ENCODE data around the gene CCDC68. TPM values are rescaled to one million over a fixed set of nuclear protein-coding genes. Genes with fewer than 3 reads are reported as not detected.

The CCDC68 gene
- total and polyA plus RNA-seq, 2 of the 13 experiments (the other 11 are each of a cell fraction or from before 2014, with no cell fraction given): 4.6 to 13.3 TPM

DNA sequence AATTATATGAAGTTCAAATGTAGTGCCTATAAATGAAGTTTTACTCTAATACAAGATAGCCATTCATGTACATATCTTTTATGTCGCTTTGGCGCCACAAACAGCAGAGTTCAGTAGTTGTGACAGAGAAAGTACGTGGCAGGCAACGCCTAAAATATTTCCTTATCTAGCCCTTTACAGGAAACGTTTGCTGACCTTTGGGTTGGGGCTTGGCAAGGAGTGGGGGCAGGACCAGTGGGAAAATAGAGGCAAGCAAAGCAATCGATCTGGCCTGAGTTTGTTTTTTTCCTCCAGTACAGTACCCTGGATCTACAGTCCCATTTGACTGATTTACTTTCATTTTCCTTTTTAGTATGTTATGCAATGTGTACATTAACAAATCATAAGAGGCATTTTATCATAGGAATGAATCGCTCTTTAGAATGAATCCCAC, 13.1 kb downstream of the CCDC68 start (continued):
- TF ChIP-seq, protein P1, sequence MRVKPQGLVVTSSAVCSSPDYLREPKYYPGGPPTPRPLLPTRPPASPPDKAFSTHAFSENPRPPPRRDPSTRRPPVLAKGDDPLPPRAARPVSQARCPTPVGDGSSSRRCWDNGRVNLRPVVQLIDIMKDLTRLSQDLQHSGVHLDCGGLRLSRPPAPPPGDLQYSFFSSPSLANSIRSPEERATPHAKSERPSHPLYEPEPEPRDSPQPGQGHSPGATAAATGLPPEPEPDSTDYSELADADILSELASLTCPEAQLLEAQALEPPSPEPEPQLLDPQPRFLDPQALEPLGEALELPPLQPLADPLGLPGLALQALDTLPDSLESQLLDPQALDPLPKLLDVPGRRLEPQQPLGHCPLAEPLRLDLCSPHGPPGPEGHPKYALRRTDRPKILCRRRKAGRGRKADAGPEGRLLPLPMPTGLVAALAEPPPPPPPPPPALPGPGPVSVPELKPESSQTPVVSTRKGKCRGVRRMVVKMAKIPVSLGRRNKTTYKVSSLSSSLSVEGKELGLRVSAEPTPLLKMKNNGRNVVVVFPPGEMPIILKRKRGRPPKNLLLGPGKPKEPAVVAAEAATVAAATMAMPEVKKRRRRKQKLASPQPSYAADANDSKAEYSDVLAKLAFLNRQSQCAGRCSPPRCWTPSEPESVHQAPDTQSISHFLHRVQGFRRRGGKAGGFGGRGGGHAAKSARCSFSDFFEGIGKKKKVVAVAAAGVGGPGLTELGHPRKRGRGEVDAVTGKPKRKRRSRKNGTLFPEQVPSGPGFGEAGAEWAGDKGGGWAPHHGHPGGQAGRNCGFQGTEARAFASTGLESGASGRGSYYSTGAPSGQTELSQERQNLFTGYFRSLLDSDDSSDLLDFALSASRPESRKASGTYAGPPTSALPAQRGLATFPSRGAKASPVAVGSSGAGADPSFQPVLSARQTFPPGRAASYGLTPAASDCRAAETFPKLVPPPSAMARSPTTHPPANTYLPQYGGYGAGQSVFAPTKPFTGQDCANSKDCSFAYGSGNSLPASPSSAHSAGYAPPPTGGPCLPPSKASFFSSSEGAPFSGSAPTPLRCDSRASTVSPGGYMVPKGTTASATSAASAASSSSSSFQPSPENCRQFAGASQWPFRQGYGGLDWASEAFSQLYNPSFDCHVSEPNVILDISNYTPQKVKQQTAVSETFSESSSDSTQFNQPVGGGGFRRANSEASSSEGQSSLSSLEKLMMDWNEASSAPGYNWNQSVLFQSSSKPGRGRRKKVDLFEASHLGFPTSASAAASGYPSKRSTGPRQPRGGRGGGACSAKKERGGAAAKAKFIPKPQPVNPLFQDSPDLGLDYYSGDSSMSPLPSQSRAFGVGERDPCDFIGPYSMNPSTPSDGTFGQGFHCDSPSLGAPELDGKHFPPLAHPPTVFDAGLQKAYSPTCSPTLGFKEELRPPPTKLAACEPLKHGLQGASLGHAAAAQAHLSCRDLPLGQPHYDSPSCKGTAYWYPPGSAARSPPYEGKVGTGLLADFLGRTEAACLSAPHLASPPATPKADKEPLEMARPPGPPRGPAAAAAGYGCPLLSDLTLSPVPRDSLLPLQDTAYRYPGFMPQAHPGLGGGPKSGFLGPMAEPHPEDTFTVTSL (CRISPR knock-in tag; IDR thresholded peaks at IDR 0.05; ENCODE audit: borderline replicate concordance): peak; percentile 96
- TF ChIP-seq NRL (CRISPR knock-in tag; IDR thresholded peaks at IDR 0.05; ENCODE audit: borderline replicate concordance) (no peak), CCAR2 (optimal IDR thresholded peaks at IDR 0.05; ENCODE audit: low read depth, low read length) (no peak), ZNF563 (CRISPR knock-in tag; IDR thresholded peaks at IDR 0.05) (no peak), NFIC (IDR thresholded peaks at IDR 0.05; ENCODE audit: low read length) (peak; percentile 89), ARNT (IDR thresholded peaks at IDR 0.05) (no peak), POLR2A (IDR thresholded peaks at IDR 0.05; ENCODE audit: insufficient read depth in 1 of 2, low read depth in 2 of 2, low read length in 2 of 2) (no peak), BHLHE40 (IDR thresholded peaks at IDR 0.05; ENCODE audit: low read length) (no peak), ZNF138 (CRISPR knock-in tag; IDR thresholded peaks at IDR 0.05; ENCODE audit: low read depth) (no peak), ZBTB7A (CRISPR knock-in tag; IDR thresholded peaks at IDR 0.05) (no peak), ZNF496 (CRISPR knock-in tag; IDR thresholded peaks at IDR 0.05; ENCODE audit: insufficient replicate concordance) (no peak), RBAK (CRISPR knock-in tag; IDR thresholded peaks at IDR 0.05) (no peak)
- TF ChIP-seq, protein P2, sequence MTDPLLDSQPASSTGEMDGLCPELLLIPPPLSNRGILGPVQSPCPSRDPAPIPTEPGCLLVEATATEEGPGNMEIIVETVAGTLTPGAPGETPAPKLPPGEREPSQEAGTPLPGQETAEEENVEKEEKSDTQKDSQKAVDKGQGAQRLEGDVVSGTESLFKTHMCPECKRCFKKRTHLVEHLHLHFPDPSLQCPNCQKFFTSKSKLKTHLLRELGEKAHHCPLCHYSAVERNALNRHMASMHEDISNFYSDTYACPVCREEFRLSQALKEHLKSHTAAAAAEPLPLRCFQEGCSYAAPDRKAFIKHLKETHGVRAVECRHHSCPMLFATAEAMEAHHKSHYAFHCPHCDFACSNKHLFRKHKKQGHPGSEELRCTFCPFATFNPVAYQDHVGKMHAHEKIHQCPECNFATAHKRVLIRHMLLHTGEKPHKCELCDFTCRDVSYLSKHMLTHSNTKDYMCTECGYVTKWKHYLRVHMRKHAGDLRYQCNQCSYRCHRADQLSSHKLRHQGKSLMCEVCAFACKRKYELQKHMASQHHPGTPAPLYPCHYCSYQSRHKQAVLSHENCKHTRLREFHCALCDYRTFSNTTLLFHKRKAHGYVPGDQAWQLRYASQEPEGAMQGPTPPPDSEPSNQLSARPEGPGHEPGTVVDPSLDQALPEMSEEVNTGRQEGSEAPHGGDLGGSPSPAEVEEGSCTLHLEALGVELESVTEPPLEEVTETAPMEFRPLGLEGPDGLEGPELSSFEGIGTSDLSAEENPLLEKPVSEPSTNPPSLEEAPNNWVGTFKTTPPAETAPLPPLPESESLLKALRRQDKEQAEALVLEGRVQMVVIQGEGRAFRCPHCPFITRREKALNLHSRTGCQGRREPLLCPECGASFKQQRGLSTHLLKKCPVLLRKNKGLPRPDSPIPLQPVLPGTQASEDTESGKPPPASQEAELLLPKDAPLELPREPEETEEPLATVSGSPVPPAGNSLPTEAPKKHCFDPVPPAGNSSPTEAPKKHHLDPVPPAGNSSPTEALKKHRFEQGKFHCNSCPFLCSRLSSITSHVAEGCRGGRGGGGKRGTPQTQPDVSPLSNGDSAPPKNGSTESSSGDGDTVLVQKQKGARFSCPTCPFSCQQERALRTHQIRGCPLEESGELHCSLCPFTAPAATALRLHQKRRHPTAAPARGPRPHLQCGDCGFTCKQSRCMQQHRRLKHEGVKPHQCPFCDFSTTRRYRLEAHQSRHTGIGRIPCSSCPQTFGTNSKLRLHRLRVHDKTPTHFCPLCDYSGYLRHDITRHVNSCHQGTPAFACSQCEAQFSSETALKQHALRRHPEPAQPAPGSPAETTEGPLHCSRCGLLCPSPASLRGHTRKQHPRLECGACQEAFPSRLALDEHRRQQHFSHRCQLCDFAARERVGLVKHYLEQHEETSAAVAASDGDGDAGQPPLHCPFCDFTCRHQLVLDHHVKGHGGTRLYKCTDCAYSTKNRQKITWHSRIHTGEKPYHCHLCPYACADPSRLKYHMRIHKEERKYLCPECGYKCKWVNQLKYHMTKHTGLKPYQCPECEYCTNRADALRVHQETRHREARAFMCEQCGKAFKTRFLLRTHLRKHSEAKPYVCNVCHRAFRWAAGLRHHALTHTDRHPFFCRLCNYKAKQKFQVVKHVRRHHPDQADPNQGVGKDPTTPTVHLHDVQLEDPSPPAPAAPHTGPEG (CRISPR knock-in tag; IDR thresholded peaks at IDR 0.05): no peak
- TF ChIP-seq, protein P3, sequence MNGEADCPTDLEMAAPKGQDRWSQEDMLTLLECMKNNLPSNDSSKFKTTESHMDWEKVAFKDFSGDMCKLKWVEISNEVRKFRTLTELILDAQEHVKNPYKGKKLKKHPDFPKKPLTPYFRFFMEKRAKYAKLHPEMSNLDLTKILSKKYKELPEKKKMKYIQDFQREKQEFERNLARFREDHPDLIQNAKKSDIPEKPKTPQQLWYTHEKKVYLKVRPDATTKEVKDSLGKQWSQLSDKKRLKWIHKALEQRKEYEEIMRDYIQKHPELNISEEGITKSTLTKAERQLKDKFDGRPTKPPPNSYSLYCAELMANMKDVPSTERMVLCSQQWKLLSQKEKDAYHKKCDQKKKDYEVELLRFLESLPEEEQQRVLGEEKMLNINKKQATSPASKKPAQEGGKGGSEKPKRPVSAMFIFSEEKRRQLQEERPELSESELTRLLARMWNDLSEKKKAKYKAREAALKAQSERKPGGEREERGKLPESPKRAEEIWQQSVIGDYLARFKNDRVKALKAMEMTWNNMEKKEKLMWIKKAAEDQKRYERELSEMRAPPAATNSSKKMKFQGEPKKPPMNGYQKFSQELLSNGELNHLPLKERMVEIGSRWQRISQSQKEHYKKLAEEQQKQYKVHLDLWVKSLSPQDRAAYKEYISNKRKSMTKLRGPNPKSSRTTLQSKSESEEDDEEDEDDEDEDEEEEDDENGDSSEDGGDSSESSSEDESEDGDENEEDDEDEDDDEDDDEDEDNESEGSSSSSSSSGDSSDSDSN (CRISPR knock-in tag; IDR thresholded peaks at IDR 0.05): no peak

All from HepG2 (cell line).